HFF-Myc (cell line): ENCODE measurements around the gene PLEKHA4.
A peak's percentile ranks its signal among the peaks of the same experiment; 100 is the strongest.

Source experiments
- DNase-seq: peaks from one replicate; pipeline ENCODE4 v3.0.0-alpha.2; 2011; ENCODE audit warnings: low read depth; ENCODE audit errors: extremely low read depth
- H3K4me3 ChIP-seq: replicated peaks from 2 replicates; pipeline ENCODE4 v1.5.1; 2011; ENCODE audit warnings: low read depth, mild to moderate bottlenecking, control low read depth, low read length
- TF ChIP-seq, protein P1 (sequence below): IDR thresholded peaks from 2 replicates; pipeline ENCODE4 v1.5.1; 2012; ENCODE audit warnings: mild to moderate bottlenecking, low read depth, low read length, control low read depth; ENCODE audit errors: missing control alignments

PLEKHA4 gene

DNA sequence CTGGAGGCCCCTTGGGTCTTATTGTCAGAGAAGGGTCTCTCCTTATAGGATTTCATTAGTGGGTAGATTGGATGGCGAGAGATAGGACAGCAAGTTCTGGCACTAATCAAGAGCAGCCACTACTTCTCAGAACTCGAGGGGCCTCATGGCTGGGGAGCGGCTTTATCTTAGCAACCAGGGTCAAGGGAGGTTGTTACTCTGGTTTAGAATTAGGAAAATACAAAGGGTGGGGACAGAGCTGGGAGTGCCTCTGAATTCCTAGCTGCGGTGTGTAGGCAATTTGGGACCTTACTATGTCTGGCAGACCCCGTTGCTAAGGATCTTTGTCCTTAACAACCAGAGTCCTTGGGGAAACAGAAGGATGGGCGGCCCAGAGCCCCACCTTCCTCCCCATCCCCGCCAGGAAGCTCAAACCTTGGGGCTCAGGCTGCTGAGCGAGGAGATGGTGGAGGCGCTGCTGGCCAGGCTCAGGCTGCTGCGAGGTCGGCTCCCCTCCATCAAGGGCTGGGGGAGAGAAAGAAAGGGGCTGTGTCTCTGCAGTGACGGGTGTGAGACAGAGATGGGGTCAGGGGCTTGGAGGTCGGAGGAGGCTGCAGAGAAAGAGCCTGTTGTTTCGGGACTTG, 1.2 kb downstream of the PLEKHA4 start:
- H3K4me3 ChIP-seq, result peak overlapping the region; percentile 53
- DNase-seq, result no peak
- TF ChIP-seq, protein P1, sequence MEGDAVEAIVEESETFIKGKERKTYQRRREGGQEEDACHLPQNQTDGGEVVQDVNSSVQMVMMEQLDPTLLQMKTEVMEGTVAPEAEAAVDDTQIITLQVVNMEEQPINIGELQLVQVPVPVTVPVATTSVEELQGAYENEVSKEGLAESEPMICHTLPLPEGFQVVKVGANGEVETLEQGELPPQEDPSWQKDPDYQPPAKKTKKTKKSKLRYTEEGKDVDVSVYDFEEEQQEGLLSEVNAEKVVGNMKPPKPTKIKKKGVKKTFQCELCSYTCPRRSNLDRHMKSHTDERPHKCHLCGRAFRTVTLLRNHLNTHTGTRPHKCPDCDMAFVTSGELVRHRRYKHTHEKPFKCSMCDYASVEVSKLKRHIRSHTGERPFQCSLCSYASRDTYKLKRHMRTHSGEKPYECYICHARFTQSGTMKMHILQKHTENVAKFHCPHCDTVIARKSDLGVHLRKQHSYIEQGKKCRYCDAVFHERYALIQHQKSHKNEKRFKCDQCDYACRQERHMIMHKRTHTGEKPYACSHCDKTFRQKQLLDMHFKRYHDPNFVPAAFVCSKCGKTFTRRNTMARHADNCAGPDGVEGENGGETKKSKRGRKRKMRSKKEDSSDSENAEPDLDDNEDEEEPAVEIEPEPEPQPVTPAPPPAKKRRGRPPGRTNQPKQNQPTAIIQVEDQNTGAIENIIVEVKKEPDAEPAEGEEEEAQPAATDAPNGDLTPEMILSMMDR, result no peak

GRCh38 chr19:48866692-48867091, 1.7 kb downstream of the PLEKHA4 start:
- no peak for DNase-seq
- TF ChIP-seq, protein P1, result no peak
- H3K4me3 ChIP-seq, result peak overlapping the region; percentile 53

GRCh38 chr19:48862827-48863226, 5.6 kb downstream of the PLEKHA4 start:
- H3K4me3 ChIP-seq, result no peak overlapping the region
- TF ChIP-seq, protein P1, result no peak
- DNase-seq, result no peak

DNA sequence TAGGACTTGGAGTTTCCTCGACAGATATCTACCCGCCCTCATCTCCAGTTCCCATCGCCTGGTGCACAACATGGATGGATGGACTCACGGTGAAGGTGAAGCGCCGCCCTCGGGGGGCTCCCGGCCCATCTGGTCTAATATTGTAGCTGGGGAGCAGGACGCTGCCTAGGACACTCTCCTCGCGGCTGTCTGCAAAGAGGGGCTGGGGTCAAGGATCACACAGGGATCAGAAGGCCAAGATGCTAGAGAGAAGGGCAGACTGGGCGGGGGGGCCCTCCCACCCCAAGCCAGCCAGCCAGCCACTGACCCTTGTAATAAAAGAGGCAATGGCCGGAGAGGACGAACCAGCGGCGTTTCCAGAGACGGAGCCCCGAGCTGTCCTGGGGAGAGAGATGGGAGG, 7.1 kb downstream of the PLEKHA4 start:
- no peak overlapping the region for H3K4me3 ChIP-seq
- DNase-seq, result no peak
- TF ChIP-seq, protein P1, result no peak

- no peak for DNase-seq
- no peak overlapping the region for H3K4me3 ChIP-seq
- TF ChIP-seq, protein P1, result no peak
These were observed 8.5 kb downstream of the PLEKHA4 start for GRCh38 chr19:48859711-48860572.

DNA sequence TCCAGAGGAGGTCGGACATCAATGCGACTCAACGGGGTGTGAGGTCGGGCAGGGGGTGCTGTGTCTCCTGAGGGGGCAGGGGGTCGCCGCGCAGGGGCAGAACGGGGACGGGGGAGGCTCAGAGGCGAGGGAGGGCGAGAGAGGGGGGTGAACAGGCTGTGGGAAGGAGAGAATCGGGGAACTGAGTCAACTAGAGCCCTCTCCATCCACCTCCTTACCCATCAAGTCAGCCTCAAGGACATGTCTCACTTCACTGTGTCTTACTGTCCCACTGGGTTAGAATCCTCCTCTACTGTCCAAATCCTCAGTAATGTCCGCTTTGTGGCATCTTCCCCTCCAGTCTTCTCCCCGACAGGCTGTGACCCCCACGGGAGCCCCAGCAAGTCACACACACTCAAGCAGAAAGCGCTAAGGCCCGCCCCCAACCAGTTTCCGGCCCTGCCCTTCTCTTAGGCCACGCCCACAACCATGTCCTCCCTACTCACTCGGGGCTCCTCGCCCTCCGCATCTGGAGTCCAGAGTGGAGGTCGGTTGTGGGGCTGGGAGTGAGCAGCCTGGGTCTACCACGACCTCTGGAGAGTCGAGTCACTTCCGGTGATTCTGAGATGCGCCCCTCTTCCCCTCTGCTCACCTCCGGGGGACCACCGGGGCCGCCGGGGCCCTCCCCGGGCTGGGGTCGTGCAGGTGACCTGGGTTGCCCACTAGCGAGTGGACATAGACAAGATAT, 9.3 kb downstream of the PLEKHA4 start:
- H3K4me3 ChIP-seq, result no peak overlapping the region
- DNase-seq, result no peak
- TF ChIP-seq, protein P1, result no peak
